Measurements from ENCODE around the gene FLT1. TPM values are rescaled to one million over a fixed set of nuclear protein-coding genes. Genes with fewer than 3 reads are reported as not detected.

The FLT1 gene
- total RNA-seq, 1 experiment from 2014 or later, result 1.6 TPM

DNA sequence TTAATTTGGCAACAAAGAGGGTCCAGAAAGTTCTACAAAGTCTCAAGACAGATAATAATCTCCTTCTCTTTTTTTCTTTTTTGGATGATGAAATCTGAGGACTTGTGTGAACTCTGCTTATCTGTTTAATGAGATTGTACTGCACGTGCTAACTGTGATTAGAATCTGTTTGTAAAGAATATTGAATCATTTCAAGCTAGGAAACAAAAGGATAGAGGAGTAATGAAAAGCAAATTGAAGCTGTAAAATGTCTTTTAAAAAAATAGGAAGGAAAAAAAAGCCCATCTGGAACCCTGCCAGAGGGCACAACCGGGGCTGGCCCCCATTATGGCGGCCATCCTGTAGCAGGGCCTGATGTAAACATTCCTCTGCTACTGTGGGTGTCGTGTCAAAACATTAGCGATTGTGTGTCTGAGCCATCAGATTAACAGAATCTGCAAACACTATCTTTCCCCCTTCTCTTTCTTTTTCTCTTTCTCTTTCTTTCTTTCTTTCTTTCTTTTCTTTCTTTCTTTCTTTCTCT lies 83.0 kb downstream of the FLT1 start:
- peaks cover 4% of the 10 kb centered on the region; the same call in 1 of the 2 replicates for H3K4me1 ChIP-seq (replicated peaks)
- H3K27ac ChIP-seq, result no peak overlapping the region
- H3K9me3 ChIP-seq (replicated peaks), result no peaks in the 10 kb centered on the region
- no peak for DNase-seq (ENCODE audit: low read depth in 1 of 2, low spot score in 2 of 2)
- H3K4me3 ChIP-seq, result no peak overlapping the region
- no peaks in the 10 kb centered on the region for H3K27me3 ChIP-seq (replicated peaks)
- no peaks in the 10 kb centered on the region for H3K36me3 ChIP-seq

GRCh38 chr13:28410096-28410495 lies 84.8 kb downstream of the FLT1 start:
- Histone ChIP-seq H3K27me3 (replicated peaks) (no peaks in the 10 kb centered on the region), H3K4me1 (replicated peaks) (peaks cover 4% of the 10 kb centered on the region; the same call in 1 of the 2 replicates), H3K4me3 (no peak overlapping the region), H3K36me3 (no peaks in the 10 kb centered on the region), H3K9me3 (replicated peaks) (no peaks in the 10 kb centered on the region), H3K27ac (no peak overlapping the region)
- DNase-seq (ENCODE audit: low read depth in 1 of 2, low spot score in 2 of 2), result no peak

DNA sequence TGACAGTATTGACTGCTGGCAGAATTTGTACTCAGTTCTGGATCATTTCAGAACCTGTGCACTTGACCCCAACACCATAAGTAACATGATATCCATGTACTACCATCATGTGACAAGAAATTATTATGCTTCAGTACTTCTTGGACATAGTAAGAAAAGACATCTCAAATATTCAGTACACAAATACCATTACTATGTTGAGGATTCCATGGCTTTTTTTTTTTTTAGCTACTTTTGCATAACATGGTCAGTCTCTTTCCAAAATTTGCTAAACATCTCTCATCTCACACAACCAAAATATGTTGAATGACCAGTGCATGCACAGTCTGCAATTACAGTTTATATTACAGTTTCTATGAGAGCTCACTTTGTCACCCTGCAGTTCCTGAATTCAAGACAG lies 85.3 kb downstream of the FLT1 start:
- DNase-seq (ENCODE audit: low read depth in 1 of 2, low spot score in 2 of 2), result no peak
- no peak overlapping the region for H3K27ac ChIP-seq
- H3K4me3 ChIP-seq, result no peak overlapping the region
- no peaks in the 10 kb centered on the region for H3K27me3 ChIP-seq (replicated peaks)
- H3K4me1 ChIP-seq (replicated peaks), result peaks cover 4% of the 10 kb centered on the region; the same call in 1 of the 2 replicates
- H3K9me3 ChIP-seq (replicated peaks), result no peaks in the 10 kb centered on the region
- no peaks in the 10 kb centered on the region for H3K36me3 ChIP-seq

- H3K27me3 ChIP-seq (replicated peaks), result no peaks in the 10 kb centered on the region
- H3K9me3 ChIP-seq (replicated peaks), result no peaks in the 10 kb centered on the region
- no peak for DNase-seq (ENCODE audit: low read depth in 1 of 2, low spot score in 2 of 2)
- H3K4me1 ChIP-seq (replicated peaks), result peaks cover 4% of the 10 kb centered on the region; the same call in 1 of the 2 replicates
- H3K36me3 ChIP-seq, result no peaks in the 10 kb centered on the region
- no peak overlapping the region for H3K4me3 ChIP-seq
- no peak overlapping the region for H3K27ac ChIP-seq
Measured at GRCh38 chr13:28408863-28409262, 86.1 kb downstream of the FLT1 start.

DNA sequence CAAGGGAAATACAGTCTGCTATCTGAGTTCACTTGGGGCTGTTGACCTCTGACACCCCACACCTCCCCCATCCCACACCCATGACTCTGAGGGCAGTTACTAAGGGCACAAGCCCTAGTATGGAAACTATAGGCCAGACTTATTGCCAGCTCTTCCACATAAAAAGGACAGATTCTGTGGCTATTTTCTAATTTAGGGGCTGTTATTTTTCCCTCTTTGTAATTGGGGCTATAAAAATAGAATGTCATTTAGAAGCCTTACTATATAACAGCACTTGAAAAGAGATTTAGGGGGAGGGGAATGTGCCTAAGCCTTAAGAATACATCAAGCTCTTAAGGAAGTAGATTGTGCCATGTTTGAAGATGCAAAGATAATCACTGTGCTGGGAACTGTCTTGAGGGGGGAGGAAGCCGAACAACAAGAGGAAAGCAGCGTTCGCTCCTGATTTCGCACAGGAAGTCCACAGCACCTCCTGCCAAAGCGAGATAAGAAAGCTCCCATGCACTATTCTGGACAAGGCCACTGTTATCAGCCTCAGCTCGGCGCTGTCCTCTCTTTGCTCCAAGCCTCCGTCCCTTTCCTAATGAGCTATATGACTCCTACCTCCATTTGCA lies 86.6 kb downstream of the FLT1 start:
- peaks cover 4% of the 10 kb centered on the region; the same call in 1 of the 2 replicates for H3K4me1 ChIP-seq (replicated peaks)

DNA sequence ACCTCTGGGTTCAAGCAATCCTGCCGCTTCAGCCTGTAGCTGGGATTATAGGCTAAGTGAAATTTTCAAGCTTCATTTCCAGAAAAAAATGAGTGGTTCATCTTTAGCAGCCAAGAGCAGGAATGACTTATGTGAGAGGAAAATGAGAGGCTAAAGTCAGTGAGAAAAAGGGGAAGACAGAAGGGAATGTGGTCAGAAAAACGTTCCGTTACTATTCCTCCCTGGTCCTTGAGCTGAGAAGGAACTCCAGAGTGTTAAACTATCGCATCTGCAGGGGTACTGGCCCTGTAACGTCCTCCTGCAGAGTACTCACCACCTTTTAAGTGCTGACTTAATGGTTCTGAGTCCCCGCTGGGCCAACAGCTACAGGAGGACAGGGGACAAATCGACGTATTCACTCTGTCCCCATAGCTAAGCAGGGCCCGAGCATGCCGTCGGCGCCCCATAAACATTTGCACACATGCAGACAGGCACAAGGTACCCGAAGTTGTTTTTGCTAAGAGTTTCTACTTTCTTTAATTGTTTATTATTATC lies 88.1 kb downstream of the FLT1 start:
- peaks cover 6% of the 10 kb centered on the region for H3K4me1 ChIP-seq (replicated peaks)
- H3K36me3 ChIP-seq, result no peaks in the 10 kb centered on the region
- no peak overlapping the region for H3K27ac ChIP-seq
- no peaks in the 10 kb centered on the region for H3K27me3 ChIP-seq (replicated peaks)
- H3K9me3 ChIP-seq (replicated peaks), result no peaks in the 10 kb centered on the region
- H3K4me3 ChIP-seq, result no peak overlapping the region
- no peak for DNase-seq (ENCODE audit: low read depth in 1 of 2, low spot score in 2 of 2)

More for the DNA sequence above, 86.6 kb downstream of the FLT1 start:
- no peak for DNase-seq (ENCODE audit: low read depth in 1 of 2, low spot score in 2 of 2)
- no peaks in the 10 kb centered on the region for H3K36me3 ChIP-seq
- no peak overlapping the region for H3K4me3 ChIP-seq
- no peaks in the 10 kb centered on the region for H3K27me3 ChIP-seq (replicated peaks)
- no peaks in the 10 kb centered on the region for H3K9me3 ChIP-seq (replicated peaks)
- no peak overlapping the region for H3K27ac ChIP-seq

GRCh38 chr13:28402057-28402381 lies 92.9 kb downstream of the FLT1 start:
- Histone ChIP-seq H3K27me3 (replicated peaks) (no peaks in the 10 kb centered on the region), H3K4me3 (no peak overlapping the region), H3K9me3 (replicated peaks) (no peaks in the 10 kb centered on the region), H3K4me1 (replicated peaks) (peaks cover 9% of the 10 kb centered on the region), H3K36me3 (no peaks in the 10 kb centered on the region), H3K27ac (peak overlapping the region; percentile 51; the same call in 1 of the 2 replicates)
- no peak for DNase-seq (ENCODE audit: low read depth in 1 of 2, low spot score in 2 of 2)

- H3K27me3 ChIP-seq (replicated peaks), result no peaks in the 10 kb centered on the region
- peak overlapping the region; percentile 51 for H3K27ac ChIP-seq
- DNase-seq (ENCODE audit: low read depth in 1 of 2, low spot score in 2 of 2), result peak in 1 of 2 experiments; percentile 17
- H3K9me3 ChIP-seq (replicated peaks), result no peaks in the 10 kb centered on the region
- H3K4me1 ChIP-seq (replicated peaks), result peaks cover 9% of the 10 kb centered on the region
- no peak overlapping the region for H3K4me3 ChIP-seq
- no peaks in the 10 kb centered on the region for H3K36me3 ChIP-seq
Measured at GRCh38 chr13:28401303-28402056, 93.4 kb downstream of the FLT1 start.

DNA sequence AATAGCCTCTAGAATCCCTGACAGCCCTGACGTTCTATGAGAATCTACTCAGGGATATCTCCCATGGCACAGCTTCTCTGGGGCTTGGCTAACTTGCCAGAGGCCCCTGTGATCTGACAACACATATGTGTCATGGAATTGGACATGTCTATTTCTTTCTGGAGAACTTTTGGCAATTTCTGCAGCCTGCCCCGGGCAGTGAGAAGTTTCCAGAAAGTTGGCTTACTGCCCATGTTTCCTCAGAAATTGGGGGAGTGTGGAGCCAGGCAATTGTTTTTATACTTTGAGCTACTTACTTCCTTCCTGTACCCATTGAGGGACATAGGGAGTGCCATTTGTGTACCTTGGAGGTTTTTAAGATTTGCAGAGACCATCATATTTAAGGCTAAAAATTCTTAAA lies 98.9 kb downstream of the FLT1 start:
- no peak overlapping the region for H3K4me3 ChIP-seq
- H3K36me3 ChIP-seq, result no peaks in the 10 kb centered on the region
- no peaks in the 10 kb centered on the region; the same call in 1 of the 2 replicates for H3K4me1 ChIP-seq (replicated peaks)
- H3K9me3 ChIP-seq (replicated peaks), result no peaks in the 10 kb centered on the region
- no peak for DNase-seq (ENCODE audit: low read depth in 1 of 2, low spot score in 2 of 2)
- H3K27ac ChIP-seq, result no peak overlapping the region
- H3K27me3 ChIP-seq (replicated peaks), result no peaks in the 10 kb centered on the region

GRCh38 chr13:28394422-28394821 lies 100.5 kb downstream of the FLT1 start:
- Histone ChIP-seq H3K4me3 (no peak overlapping the region), H3K27me3 (replicated peaks) (no peaks in the 10 kb centered on the region), H3K9me3 (replicated peaks) (no peaks in the 10 kb centered on the region), H3K4me1 (replicated peaks) (no peaks in the 10 kb centered on the region; the same call in 1 of the 2 replicates), H3K27ac (no peak overlapping the region), H3K36me3 (no peaks in the 10 kb centered on the region)
- no peak for DNase-seq (ENCODE audit: low read depth in 1 of 2, low spot score in 2 of 2)

GRCh38 chr13:28392896-28393505 lies 101.9 kb downstream of the FLT1 start:
- Histone ChIP-seq H3K9me3 (replicated peaks) (no peaks in the 10 kb centered on the region), H3K27me3 (replicated peaks) (no peaks in the 10 kb centered on the region), H3K4me3 (no peak overlapping the region), H3K4me1 (replicated peaks) (peaks cover 2% of the 10 kb centered on the region; the same call in 1 of the 2 replicates), H3K27ac (no peak overlapping the region), H3K36me3 (no peaks in the 10 kb centered on the region)
- no peak for DNase-seq (ENCODE audit: low read depth in 1 of 2, low spot score in 2 of 2)

DNA sequence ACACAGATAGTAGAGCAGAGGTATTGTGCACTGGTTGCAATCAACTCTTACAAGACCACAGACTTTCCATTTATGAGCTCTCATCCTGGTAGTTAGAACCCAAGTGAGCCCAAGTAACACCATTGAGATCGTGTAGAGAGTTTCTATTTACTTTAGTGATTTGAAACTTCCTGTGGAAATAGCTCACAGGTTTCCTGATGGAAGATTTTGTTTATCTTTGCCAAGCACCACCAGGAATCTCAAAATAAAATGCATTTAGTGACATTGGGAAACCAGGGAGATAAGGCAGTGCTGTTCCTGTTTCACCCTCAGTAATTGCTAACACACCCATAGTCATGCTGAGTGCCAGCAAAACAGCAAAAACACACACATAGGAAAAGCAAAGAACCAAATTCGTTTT lies 102.5 kb downstream of the FLT1 start:
- H3K36me3 ChIP-seq, result no peaks in the 10 kb centered on the region
- H3K27ac ChIP-seq, result no peak overlapping the region
- H3K9me3 ChIP-seq (replicated peaks), result no peaks in the 10 kb centered on the region
- H3K4me3 ChIP-seq, result no peak overlapping the region
- H3K4me1 ChIP-seq (replicated peaks), result peaks cover 5% of the 10 kb centered on the region; the same call in 1 of the 2 replicates
- DNase-seq (ENCODE audit: low read depth in 1 of 2, low spot score in 2 of 2), result no peak
- H3K27me3 ChIP-seq (replicated peaks), result no peaks in the 10 kb centered on the region

DNA sequence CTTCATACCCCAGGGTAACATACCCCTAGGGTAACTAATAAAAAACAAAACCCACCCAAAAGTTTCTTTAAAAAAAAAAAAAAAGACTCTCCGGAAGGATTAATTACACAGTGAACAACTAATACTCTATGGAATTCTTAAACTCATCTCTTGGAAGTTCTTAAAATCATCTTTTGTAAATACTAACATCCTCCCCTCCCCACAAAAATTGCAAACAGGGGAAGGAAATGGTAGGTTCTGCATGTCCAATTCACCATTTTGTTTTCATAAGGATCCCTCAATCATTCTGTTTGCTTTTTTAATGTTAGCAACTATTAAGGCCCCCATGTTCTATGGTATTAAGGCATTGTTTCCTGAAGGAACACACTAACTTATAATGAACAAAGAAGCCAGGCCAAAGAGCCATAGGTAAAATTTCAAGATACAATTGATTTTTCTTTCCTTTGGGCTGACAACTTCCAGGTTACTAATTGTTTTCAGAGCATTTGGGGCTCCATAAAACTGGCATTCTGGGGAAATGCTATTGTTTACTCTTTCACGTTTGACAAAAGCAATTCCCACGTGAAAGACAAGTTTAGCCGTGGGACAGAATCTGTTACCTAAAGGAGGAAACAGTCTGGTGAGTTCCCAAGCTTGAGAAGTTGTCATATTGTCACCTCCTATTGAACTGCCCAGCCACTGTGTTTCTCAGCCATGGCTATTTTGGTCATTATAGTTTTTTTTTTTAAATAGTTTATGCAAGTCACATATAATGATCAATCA lies 107.0 kb downstream of the FLT1 start:
- Histone ChIP-seq H3K4me1 (replicated peaks) (peaks cover 5% of the 10 kb centered on the region; the same call in 1 of the 2 replicates), H3K36me3 (no peaks in the 10 kb centered on the region), H3K4me3 (no peak overlapping the region), H3K9me3 (replicated peaks) (no peaks in the 10 kb centered on the region), H3K27me3 (replicated peaks) (no peaks in the 10 kb centered on the region), H3K27ac (no peak overlapping the region)
- DNase-seq (ENCODE audit: low read depth in 1 of 2, low spot score in 2 of 2), result no peak

Data from SJSA1 (cell line).